GM06990 (cell line): ENCODE results near the gene DOCK1.

Source experiments
- DNase-seq: peaks from one replicate; pipeline ENCODE4 v3.0.0-alpha.2; 2011; ENCODE audit not compliant: insufficient read length; ENCODE audit errors: extremely low read depth
- H3K27me3 ChIP-seq: replicated peaks from 2 replicates; pipeline ENCODE4 v1.6.0; 2011; ENCODE audit warnings: low read length; ENCODE audit not compliant: control insufficient read depth, insufficient read depth
- H3K36me3 ChIP-seq: 2 replicates; pipeline ENCODE4 v1.5.1; 2011; ENCODE audit warnings: low read length; ENCODE audit not compliant: control insufficient read depth, insufficient read depth
- H3K4me3 ChIP-seq: replicated peaks from 2 replicates; pipeline ENCODE4 v1.5.1; 2011; ENCODE audit warnings: low read depth, mild to moderate bottlenecking, control low read depth, low read length
- CTCF ChIP-seq: IDR thresholded peaks from 2 replicates; pipeline ENCODE4 v1.5.1; 2011; ENCODE audit warnings: low read length, control low read depth, mild to moderate bottlenecking, inconsistent platforms; ENCODE audit not compliant: insufficient read depth, poor library complexity, severe bottlenecking

DOCK1 gene

GRCh38 chr10:127310430-127310829, 405.2 kb downstream of the DOCK1 start:
- Histone ChIP-seq H3K27me3 (no peaks in the 10 kb centered on the region), H3K36me3 (no peaks in the 10 kb centered on the region), H3K4me3 (no peak overlapping the region)
- no peak for DNase-seq
- no peak for TF ChIP-seq CTCF

GRCh38 chr10:127310923-127311322, 405.7 kb downstream of the DOCK1 start:
- TF ChIP-seq CTCF, result no peak
- no peak for DNase-seq

GRCh38 chr10:127313996-127314700, 408.9 kb downstream of the DOCK1 start:
- DNase-seq, result no peak
- Histone ChIP-seq H3K36me3 (no peaks in the 10 kb centered on the region), H3K27me3 (no peaks in the 10 kb centered on the region), H3K4me3 (no peak overlapping the region)
- TF ChIP-seq CTCF, result no peak

More at GRCh38 chr10:127310923-127311322, 405.7 kb downstream of the DOCK1 start:
- Histone ChIP-seq H3K4me3 (no peak overlapping the region), H3K36me3 (no peaks in the 10 kb centered on the region), H3K27me3 (no peaks in the 10 kb centered on the region)

- Histone ChIP-seq H3K27me3 (no peaks in the 10 kb centered on the region), H3K4me3 (no peak overlapping the region), H3K36me3 (no peaks in the 10 kb centered on the region)
- TF ChIP-seq CTCF, result no peak
- DNase-seq, result no peak
Measured at GRCh38 chr10:127314797-127315196, 409.6 kb downstream of the DOCK1 start.

GRCh38 chr10:127315888-127316287, 410.7 kb downstream of the DOCK1 start:
- no peak for TF ChIP-seq CTCF
- Histone ChIP-seq H3K27me3 (no peaks in the 10 kb centered on the region), H3K4me3 (no peak overlapping the region), H3K36me3 (no peaks in the 10 kb centered on the region)
- no peak for DNase-seq

- no peak for DNase-seq
- H3K27me3 ChIP-seq, result no peaks in the 10 kb centered on the region
- TF ChIP-seq CTCF, result no peak
- no peak overlapping the region for H3K4me3 ChIP-seq
- no peaks in the 10 kb centered on the region for H3K36me3 ChIP-seq
Measured at GRCh38 chr10:127318396-127318795, 413.2 kb downstream of the DOCK1 start.
